Endothelial cell of umbilical vein (primary cell): ENCODE data around the gene SH3PXD2A. TPM values are rescaled to one million over a fixed set of nuclear protein-coding genes. Genes with fewer than 3 reads are reported as not detected.

Experiments used
- BruUV-seq: library from RNA; stranded (reverse); fragments of 400-500 nt; replicated peaks from 2 replicates; lab custom pipeline; 2021; lab: Mats Ljungman, UMichigan
- CTCF ChIA-PET: fragments of 300-600, 350-600 bp; sonication (Branson Sonifier 250); formaldehyde crosslinking; loops from one replicate; lab custom pipeline; 2021; ENCODE audit warnings: antibody characterized with exemption, inconsistent platforms; lab: Charles Lee
- POLR2A ChIA-PET: fragments of 300-600, 350-600 bp; sonication (Branson Sonifier 250); formaldehyde crosslinking; loops from one replicate; lab custom pipeline; 2021; ENCODE audit warnings: antibody characterized with exemption, inconsistent platforms; lab: Charles Lee
- DNase-seq: peaks from one replicate; pipeline ENCODE4 v3.0.0-alpha.2; 2011; ENCODE audit warnings: low read depth, low spot score
- FAIRE-seq: peaks from 2 replicates; lab custom pipeline; 2011; peaks lifted over from hg19 to GRCh38; lab: Jason Lieb, UNC
- H2AFZ ChIP-seq: 2 replicates; pipeline ENCODE4 v1.6.0; 2012; ENCODE audit warnings: low read depth, low read length, control low read depth, inconsistent platforms
- H3K27ac ChIP-seq: 2 replicates; pipeline ENCODE4 v1.5.1; 2011; ENCODE audit warnings: low read depth, mild to moderate bottlenecking, control low read depth, low read length, moderate library complexity; ENCODE audit not compliant: insufficient read depth
- H3K27me3 ChIP-seq, 2 experiments: 2 replicates each; pipeline versions ENCODE4 v1.6.0 to v1.6.1; 2011; ENCODE audit warnings: low read length in 2 of 2, mixed read lengths in 1 of 2; ENCODE audit not compliant: control insufficient read depth in 2 of 2, insufficient read depth in 2 of 2
- H3K36me3 ChIP-seq, 2 experiments: 2 replicates in 1 of 2; 3 replicates in 1 of 2; pipeline ENCODE4 v1.5.1; 2011; ENCODE audit warnings: low read length in 2 of 2, mild to moderate bottlenecking in 1 of 2, moderate library complexity in 1 of 2; ENCODE audit not compliant: control insufficient read depth in 2 of 2, insufficient read depth in 2 of 2; ENCODE audit errors: extremely low read depth in 1 of 2
- H3K4me1 ChIP-seq: 3 replicates; pipeline ENCODE4 v1.5.1; 2011; ENCODE audit warnings: mild to moderate bottlenecking, low read length; ENCODE audit not compliant: control insufficient read depth, insufficient read depth; ENCODE audit errors: extremely low read depth
- H3K4me2 ChIP-seq: 2 replicates; pipeline ENCODE4 v1.6.1; 2011; ENCODE audit warnings: low read length, control low read depth, mixed read lengths; ENCODE audit not compliant: insufficient read depth
- H3K4me3 ChIP-seq, 3 experiments: fragments of 200-600 bp in 1 of 3; sonication (generic), shearing (Covaris generic) in 1 of 3; replicated peaks in 1 of 3; 2 replicates each; pipeline ENCODE4 v1.5.1; 2011 to 2016; ENCODE audit warnings: control low read depth in 3 of 3, low read length in 3 of 3, mild to moderate bottlenecking in 2 of 3, inconsistent platforms in 1 of 3, low read depth in 1 of 3, moderate library complexity in 1 of 3; ENCODE audit not compliant: insufficient read depth in 1 of 3
- H3K79me2 ChIP-seq: 2 replicates; pipeline ENCODE4 v1.6.0; 2012; ENCODE audit warnings: low read length, inconsistent platforms; ENCODE audit not compliant: control insufficient read depth, insufficient read depth
- H3K9ac ChIP-seq: replicated peaks from 2 replicates; pipeline ENCODE3; 2011; ENCODE audit warnings: low read length, control low read depth; ENCODE audit not compliant: insufficient read depth; ENCODE audit errors: extremely low read depth
- H3K9me1 ChIP-seq: replicated peaks from 3 replicates; pipeline ENCODE4 v1.6.0; 2011; ENCODE audit warnings: mild to moderate bottlenecking, low read length; ENCODE audit not compliant: control insufficient read depth, insufficient read depth; ENCODE audit errors: extremely low read depth
- H3K9me3 ChIP-seq: replicated peaks from 2 replicates; pipeline ENCODE4 v1.5.1; 2012; ENCODE audit warnings: low read length, inconsistent platforms; ENCODE audit not compliant: control insufficient read depth, insufficient read depth
- H4K20me1 ChIP-seq: replicated peaks from 2 replicates; pipeline ENCODE3; 2011; ENCODE audit warnings: mild to moderate bottlenecking, low read length; ENCODE audit not compliant: control insufficient read depth, insufficient read depth; ENCODE audit errors: extremely low read depth
- CTCF ChIP-seq, 2 donors: IDR thresholded peaks; 1 replicate in 1 of 2; 2 replicates in 1 of 2; pipeline ENCODE4 v1.5.1; 2011; ENCODE audit warnings: low read length in 2 of 2, mild to moderate bottlenecking in 2 of 2, moderate library complexity in 2 of 2, control low read depth in 1 of 2, inconsistent platforms in 1 of 2, low read depth in 1 of 2; ENCODE audit not compliant: insufficient read depth in 1 of 2; ENCODE audit errors: extremely low read depth in 1 of 2
- EZH2 ChIP-seq: IDR thresholded peaks from 2 replicates; pipeline ENCODE4 v1.6.1; 2012; ENCODE audit warnings: borderline replicate concordance, low read depth, mild to moderate bottlenecking, moderate library complexity, low read length, inconsistent platforms; ENCODE audit not compliant: severe bottlenecking
- FOS ChIP-seq: IDR thresholded peaks from 2 replicates; pipeline ENCODE4 v1.6.1; 2011; ENCODE audit warnings: mild to moderate bottlenecking, low read length, moderate library complexity, borderline replicate concordance; ENCODE audit not compliant: insufficient read depth
- GATA2 ChIP-seq: IDR thresholded peaks from 2 replicates; pipeline ENCODE4 v1.7.0; 2011; ENCODE audit warnings: low read depth, mild to moderate bottlenecking, moderate library complexity, mixed read lengths, low read length; ENCODE audit not compliant: insufficient read length, insufficient read depth
- JUN ChIP-seq: IDR thresholded peaks from 2 replicates; pipeline ENCODE4 v1.6.1; 2011; ENCODE audit warnings: borderline replicate concordance, low read depth; ENCODE audit not compliant: insufficient read length, insufficient read depth
- MAX ChIP-seq: IDR thresholded peaks from 2 replicates; pipeline ENCODE4 v1.6.1; 2011; ENCODE audit not compliant: insufficient read depth, insufficient read length
- MYC ChIP-seq: IDR thresholded peaks from one replicate; pipeline ENCODE4 v1.6.1; 2011; ENCODE audit warnings: mild to moderate bottlenecking, low read depth, low read length
- POLR2A ChIP-seq: IDR thresholded peaks from 2 replicates; pipeline ENCODE4 v1.6.1; 2012; ENCODE audit warnings: low read depth, mild to moderate bottlenecking, control low read depth, low read length
- POLR2AphosphoS5 ChIP-seq: IDR thresholded peaks from 2 replicates; pipeline ENCODE4 v1.6.1; 2012; ENCODE audit warnings: low read depth, mild to moderate bottlenecking, control low read depth, low read length, moderate library complexity; ENCODE audit not compliant: insufficient read depth
- dilution Hi-C: fragments of 300-500 bp; cut with MboI; formaldehyde crosslinking; loops from one replicate; pipeline ENCODE4 v1.15.0; 2019; ENCODE audit warnings: low sequenced_read_pairs; ENCODE audit not compliant: extremely low pct_ligation_motif_present
- intact Hi-C: fragments of 100-400 bp; cut with micrococcal nuclease; formaldehyde crosslinking; loops from one replicate; pipeline ENCODE4 v1.10.0; 2022
- polyA plus RNA-seq, 4 experiments: library from polyadenylated mRNA; depleted of rRNA in 3 of 4; stranded (reverse) in 3 of 4; unstranded in 1 of 4; fragments of >200 nt; gene quantifications; 2 replicates each; pipeline versions ENCODE4 v1.2.1 to v1.2.3, GENCODE V29; 2011 to 2012; ENCODE audit warnings: missing spikeins in 1 of 4
- total RNA-seq: library from RNA; stranded (reverse); gene quantifications from 2 replicates; pipeline ENCODE4 v1.2.3, GENCODE V29; 2021

SH3PXD2A gene
- total and polyA plus RNA-seq, 2 donors (not counting 3 experiments of a cell fraction or from before 2014, with no cell fraction given) = 1.4 to 5.1 TPM

- POLR2A ChIA-PET = no interaction called here
- BruUV-seq = no TSS peak
- Histone ChIP-seq H4K20me1 (no peaks in the 10 kb centered on the region), H3K4me3 (no peak overlapping the region), H3K9me1 (no peaks in the 10 kb centered on the region), H3K4me2 (no peak overlapping the region), H3K9ac (no peak overlapping the region), H3K79me2 (no peaks in the 10 kb centered on the region), H3K9me3 (no peaks in the 10 kb centered on the region), H3K36me3 (no peaks in the 10 kb centered on the region), H3K27ac (no peak overlapping the region), H3K27me3 (no peaks in the 10 kb centered on the region), H3K4me1 (no peaks in the 10 kb centered on the region), H2AFZ (no peak overlapping the region)
- TF ChIP-seq MYC (no peak), JUN (no peak), POLR2AphosphoS5 (no peak), POLR2A (no peak), CTCF (IDR thresholded peaks at IDR 0.05; ENCODE audit: extremely low read depth in 1 of 2, insufficient read depth in 1 of 2, low read depth in 1 of 2, low read length in 2 of 2) (no peak), FOS (no peak), EZH2 (no peak), MAX (no peak), GATA2 (no peak)
- intact Hi-C loops (no loop called here), dilution Hi-C loops (no loop called here)
- CTCF ChIA-PET = interaction anchor here (1.0 to 1.9 kb wide), 5 partner anchors 9 to 67 kb away, joined by 3 to 5 read pairs (median 5); no protein-coding TSS in a partner anchor
- no peak for FAIRE-seq
- no peak for DNase-seq
These were observed 236.6 kb downstream of the SH3PXD2A start for GRCh38 chr10:103618575-103619423.
